ENCODE data around the gene DCHS2.

DCHS2 gene

DNA sequence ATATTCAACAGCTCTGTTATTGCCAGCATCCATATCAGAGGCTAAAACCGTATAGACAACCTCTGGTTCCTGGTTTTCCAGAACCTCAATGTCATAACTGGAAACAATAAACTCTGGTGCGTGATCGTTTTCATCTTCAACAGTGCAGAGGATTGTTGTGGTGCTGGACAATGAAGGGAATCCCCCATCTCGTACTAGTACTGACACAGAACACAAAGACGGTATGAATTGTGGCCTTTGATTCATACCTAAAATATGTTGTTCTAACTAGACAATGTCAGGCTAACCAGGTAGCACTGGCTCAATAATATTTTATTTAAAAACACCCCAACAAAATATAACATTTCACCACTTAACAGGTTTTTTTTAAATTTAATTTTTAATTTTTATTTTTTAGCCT is 186.9 kb downstream of the DCHS2 start:
- no peak overlapping the region for H3K4me3 ChIP-seq (ENCODE audit: low read depth, low read length)
- ChIA-PET CTCF (no interaction called here), POLR2A (no interaction called here)
- DNase-seq (ENCODE audit: low read depth, low spot score) = no peak
- TF ChIP-seq, protein P1, sequence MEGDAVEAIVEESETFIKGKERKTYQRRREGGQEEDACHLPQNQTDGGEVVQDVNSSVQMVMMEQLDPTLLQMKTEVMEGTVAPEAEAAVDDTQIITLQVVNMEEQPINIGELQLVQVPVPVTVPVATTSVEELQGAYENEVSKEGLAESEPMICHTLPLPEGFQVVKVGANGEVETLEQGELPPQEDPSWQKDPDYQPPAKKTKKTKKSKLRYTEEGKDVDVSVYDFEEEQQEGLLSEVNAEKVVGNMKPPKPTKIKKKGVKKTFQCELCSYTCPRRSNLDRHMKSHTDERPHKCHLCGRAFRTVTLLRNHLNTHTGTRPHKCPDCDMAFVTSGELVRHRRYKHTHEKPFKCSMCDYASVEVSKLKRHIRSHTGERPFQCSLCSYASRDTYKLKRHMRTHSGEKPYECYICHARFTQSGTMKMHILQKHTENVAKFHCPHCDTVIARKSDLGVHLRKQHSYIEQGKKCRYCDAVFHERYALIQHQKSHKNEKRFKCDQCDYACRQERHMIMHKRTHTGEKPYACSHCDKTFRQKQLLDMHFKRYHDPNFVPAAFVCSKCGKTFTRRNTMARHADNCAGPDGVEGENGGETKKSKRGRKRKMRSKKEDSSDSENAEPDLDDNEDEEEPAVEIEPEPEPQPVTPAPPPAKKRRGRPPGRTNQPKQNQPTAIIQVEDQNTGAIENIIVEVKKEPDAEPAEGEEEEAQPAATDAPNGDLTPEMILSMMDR (IDR thresholded peaks at IDR 0.05; ENCODE audit: insufficient read depth, low read length, missing control alignments) = no peak

DNA sequence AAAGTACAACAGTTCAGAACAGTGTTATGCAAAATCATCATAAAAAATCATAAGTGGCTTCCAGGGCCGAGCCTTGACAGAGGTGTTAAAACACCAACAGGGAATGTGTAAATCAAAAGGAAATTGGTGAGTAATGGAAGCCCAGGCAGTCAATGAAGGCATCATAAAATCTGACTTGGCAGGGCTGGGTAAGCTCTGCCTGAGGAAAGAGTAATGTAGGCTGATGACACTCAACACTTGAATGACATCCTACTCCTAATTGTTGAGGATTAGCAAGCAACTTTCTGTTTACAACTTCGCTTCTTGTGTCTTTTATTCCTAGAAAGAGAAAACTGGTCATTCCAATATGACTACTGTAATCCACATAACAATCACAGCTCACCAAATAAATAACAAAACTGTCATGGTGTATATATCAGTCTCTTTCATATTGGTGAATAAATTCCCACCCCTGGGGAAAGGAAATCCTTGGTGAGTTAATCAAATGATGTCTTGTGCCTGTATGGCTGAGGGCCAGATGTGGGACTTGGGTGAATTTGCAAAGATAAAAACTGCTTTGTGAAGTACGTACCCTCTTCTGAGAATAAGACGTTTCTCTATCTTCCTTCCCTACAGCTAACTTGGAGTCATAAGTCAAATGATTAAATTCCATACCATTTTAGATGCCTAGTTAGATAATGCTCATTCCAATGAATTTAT is 196.8 kb downstream of the DCHS2 start:
- TF ChIP-seq, protein P1 (IDR thresholded peaks at IDR 0.05; ENCODE audit: insufficient read depth, low read length, missing control alignments) = no peak
- ChIA-PET CTCF (no interaction called here), POLR2A (no interaction called here)
- H3K4me3 ChIP-seq (ENCODE audit: low read depth, low read length) = no peak overlapping the region
- no peak for DNase-seq (ENCODE audit: low read depth, low spot score)

DNA sequence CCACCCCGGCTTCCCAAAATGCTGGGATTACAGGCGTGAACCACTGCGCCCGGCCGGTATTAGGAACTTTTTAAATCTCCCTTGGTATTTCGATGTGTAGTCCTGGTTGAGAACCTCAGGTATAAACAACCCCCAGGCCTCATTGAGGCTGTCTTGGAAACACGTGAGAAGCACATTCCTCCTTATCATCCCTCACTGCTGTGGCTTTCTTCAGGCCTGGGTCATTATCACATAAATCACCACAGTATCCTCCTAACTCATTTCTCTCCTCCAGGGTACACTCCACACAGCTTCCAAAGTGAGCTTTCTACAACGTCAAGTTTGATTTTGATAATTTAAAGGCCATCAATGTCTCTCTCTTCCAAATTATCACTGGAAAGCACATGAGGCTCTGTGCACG is 198.2 kb downstream of the DCHS2 start:
- TF ChIP-seq, protein P1 (IDR thresholded peaks at IDR 0.05; ENCODE audit: insufficient read depth, low read length, missing control alignments) = no peak
- H3K4me3 ChIP-seq (ENCODE audit: low read depth, low read length) = no peak overlapping the region
- CTCF ChIA-PET = no interaction called here
- POLR2A ChIA-PET = no interaction called here
- no peak for DNase-seq (ENCODE audit: low read depth, low spot score)

DNA sequence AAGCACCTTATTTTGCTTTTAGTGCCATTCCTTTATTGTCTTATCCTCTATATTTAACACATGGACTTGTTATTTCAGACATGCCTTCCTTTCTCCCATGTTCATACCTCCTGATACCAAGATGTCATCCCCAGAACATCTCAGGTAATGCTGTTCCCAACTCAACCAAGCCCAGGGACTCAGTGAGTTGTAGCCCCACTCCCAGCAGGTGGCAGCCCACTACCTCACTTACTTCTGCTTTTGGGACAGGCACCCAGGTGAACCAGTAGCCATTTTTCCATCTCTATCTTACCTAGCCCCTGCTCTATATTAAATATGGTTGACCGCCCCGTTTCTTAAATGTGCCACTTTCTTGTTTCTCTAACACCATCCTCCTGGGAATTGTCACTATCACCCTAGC is 199.0 kb downstream of the DCHS2 start:
- H3K4me3 ChIP-seq (ENCODE audit: low read depth, low read length) = no peak overlapping the region
- no peak for DNase-seq (ENCODE audit: low read depth, low spot score)
- ChIA-PET POLR2A (no interaction called here), CTCF (no interaction called here)
- TF ChIP-seq, protein P1 (IDR thresholded peaks at IDR 0.05; ENCODE audit: insufficient read depth, low read length, missing control alignments) = no peak

DNA sequence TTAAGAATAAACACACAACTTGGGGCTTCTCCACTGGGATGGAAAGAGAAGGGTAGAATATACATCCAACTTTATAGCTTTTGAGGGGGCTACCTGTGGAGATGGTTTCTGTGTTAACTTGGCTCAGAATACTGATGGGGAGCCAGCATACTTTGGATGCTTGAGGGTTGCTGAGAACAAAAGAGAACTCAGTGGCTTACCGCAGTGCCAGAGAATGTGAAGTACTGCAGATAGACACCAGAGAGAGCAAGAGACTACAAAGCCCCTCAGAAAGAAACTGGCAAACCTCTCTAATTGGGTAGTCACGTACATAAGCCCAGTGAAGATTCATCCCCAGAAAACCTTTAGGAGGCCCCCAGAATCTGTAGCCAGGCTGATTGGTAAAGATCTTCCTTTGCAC is 214.4 kb downstream of the DCHS2 start:
- no peak overlapping the region for H3K4me3 ChIP-seq (ENCODE audit: low read depth, low read length)
- CTCF ChIA-PET = no interaction called here
- TF ChIP-seq, protein P1 (IDR thresholded peaks at IDR 0.05; ENCODE audit: insufficient read depth, low read length, missing control alignments) = no peak
- DNase-seq (ENCODE audit: low read depth, low spot score) = no peak
- POLR2A ChIA-PET = no interaction called here

DNA sequence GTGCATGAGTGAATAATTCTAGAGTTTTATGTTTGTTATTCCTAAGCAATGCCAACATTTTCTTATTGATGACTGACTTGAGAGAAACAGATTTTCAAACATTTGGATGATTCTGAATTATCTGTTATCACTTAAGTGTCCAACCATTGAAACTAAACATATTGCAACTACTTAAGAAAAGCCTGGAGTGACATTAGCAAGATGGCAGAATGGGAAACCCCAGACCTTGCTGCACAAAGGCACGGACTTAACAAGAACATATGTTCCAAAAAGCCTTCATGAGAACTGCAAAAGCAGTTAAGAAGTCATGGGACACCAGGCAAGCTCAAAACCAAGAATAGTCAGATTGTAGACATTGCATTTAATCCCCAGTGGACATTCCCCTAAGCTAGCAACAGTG is 215.1 kb downstream of the DCHS2 start:
- ChIA-PET POLR2A (no interaction called here), CTCF (no interaction called here)
- H3K4me3 ChIP-seq (ENCODE audit: low read depth, low read length) = no peak overlapping the region
- DNase-seq (ENCODE audit: low read depth, low spot score) = no peak
- TF ChIP-seq, protein P1 (IDR thresholded peaks at IDR 0.05; ENCODE audit: insufficient read depth, low read length, missing control alignments) = no peak
